Gastroesophageal sphincter (tissue), 4 donors: ENCODE measurements around the gene CASP12. TPM values are rescaled to one million over a fixed set of nuclear protein-coding genes. Genes with fewer than 3 reads are reported as not detected.
A peak's percentile ranks its signal among the peaks of the same experiment; 100 is the strongest.
"Not testable (repeated sequence)": the region's sequence is repeated elsewhere in the genome, so short reads cannot be mapped to it uniquely, and the experiment has no call there.

Experiments used
- ATAC-seq: fragments of 150-250 bp; one replicate; pipeline ENCODE4 v1.9.1; 2016; ENCODE audit warnings: mild to moderate bottlenecking, moderate library complexity
- H3K27ac ChIP-seq, 4 donors: fragments of 200-600 bp; sonication (generic) in 3 of 4; 1 replicate in 3 of 4; 2 replicates in 1 of 4; pipeline ENCODE4 v1.5.1; 2016 to 2019
- H3K27me3 ChIP-seq: fragments of 200-600 bp; sonication (generic); one replicate; pipeline ENCODE4 v1.5.1; 2019
- H3K36me3 ChIP-seq, 2 donors: fragments of 200-600 bp; sonication (generic); one replicate each; pipeline ENCODE4 v1.5.1; 2019; ENCODE audit warnings: control low read depth in 1 of 2
- H3K4me1 ChIP-seq, 3 donors: fragments of 200-600 bp; sonication (generic); 1 replicate in 2 of 3; 2 replicates in 1 of 3; pipeline ENCODE4 v1.5.1; 2016 to 2019; ENCODE audit warnings: control low read depth in 2 of 3
- H3K4me3 ChIP-seq, 2 donors: fragments of 200-600 bp; sonication (generic); one replicate each; pipeline ENCODE4 v1.5.1; 2019; ENCODE audit warnings: mild to moderate bottlenecking in 1 of 2, moderate library complexity in 1 of 2
- H3K9me3 ChIP-seq, 3 donors: fragments of 200-600 bp; sonication (generic); one replicate each; pipeline ENCODE4 v1.5.1; 2017 to 2019; ENCODE audit warnings: control low read depth in 2 of 3
- EP300 ChIP-seq: sonication (generic); formaldehyde crosslinking; IDR thresholded peaks from one replicate; pipeline ENCODE4 v1.6.1; 2017; ENCODE audit warnings: antibody characterized with exemption, mild to moderate bottlenecking
- POLR2A ChIP-seq, 2 donors: fragments of 450-650 bp; IDR thresholded peaks; one replicate each; pipeline ENCODE4 v1.6.1; 2017; ENCODE audit warnings: antibody characterized with exemption in 2 of 2, mild to moderate bottlenecking in 2 of 2, moderate library complexity in 1 of 2
- POLR2AphosphoS5 ChIP-seq: sonication (generic); formaldehyde crosslinking; IDR thresholded peaks from one replicate; pipeline ENCODE4 v1.6.1; 2017; ENCODE audit warnings: antibody characterized with exemption
- WGBS, 2 donors: methylation state at CpG; one replicate each; pipeline ENCODE4 v1.1.5; 2018; ENCODE audit warnings: low coverage in 1 of 2; 5-methylcytosine and 5-hydroxymethylcytosine counted together
- total RNA-seq, 4 donors: library from RNA; depleted of rRNA; stranded (reverse); fragments of >200 nt; gene quantifications; one replicate each; pipeline ENCODE4 v1.1.0, GENCODE V29; 2016
- TF ChIP-seq, protein P1 (sequence below), 4 experiments: fragments of 200-600 bp in 2 of 4; fragments of 450-650 bp in 2 of 4; sonication (generic) in 1 of 4; IDR thresholded peaks; one replicate each; pipeline ENCODE4 v1.5.1; 2017 to 2019; ENCODE audit warnings: antibody characterized with exemption in 4 of 4, mild to moderate bottlenecking in 2 of 4, moderate library complexity in 2 of 4

Gene CASP12
- total RNA-seq, result 1 to 10 TPM; 1.2 to 8.9 (median 2.2) TPM

DNA sequence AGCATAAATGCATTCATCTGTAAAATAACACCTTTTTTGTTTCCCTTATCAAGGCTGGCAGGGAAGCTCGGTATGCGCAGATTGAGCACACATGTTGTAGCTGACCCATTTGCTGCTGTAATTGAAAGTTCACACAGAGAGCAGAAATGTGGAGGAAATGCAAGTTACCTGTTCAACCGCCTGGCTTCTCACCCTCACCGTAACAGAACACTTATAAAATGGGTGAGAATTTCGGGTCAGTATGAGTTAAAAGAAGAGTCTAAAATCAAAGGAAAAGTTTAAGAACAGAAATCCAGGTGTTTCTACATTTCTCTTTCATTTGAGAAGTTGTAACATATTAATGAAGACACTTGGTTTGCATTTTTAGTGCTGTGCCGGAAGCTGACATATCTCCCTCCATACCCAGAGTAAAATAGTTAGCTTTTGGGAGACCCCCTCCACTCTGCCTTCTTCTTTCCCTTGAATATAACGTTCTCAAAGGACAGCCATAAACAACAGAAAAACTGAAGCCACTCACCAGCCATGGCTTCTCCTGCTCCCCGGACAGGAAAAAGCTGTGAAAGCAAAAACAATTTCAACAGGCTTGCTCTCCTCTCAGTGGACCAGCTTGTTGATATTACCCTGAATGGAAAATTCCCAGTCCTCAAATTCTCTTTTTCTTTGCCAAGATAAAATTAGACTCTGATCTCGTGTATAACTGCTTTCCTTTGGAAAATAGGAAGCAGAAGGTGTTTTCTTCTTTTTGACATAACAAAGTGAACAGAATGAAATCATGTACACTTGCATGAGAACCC, at the start of gene CASP12:
Gene CASP12 (minus strand): TSS at position 570 of the 794 bp plus-strand sequence.
- 27 to 42% methylated on average over 8 to 9 of the region's 9 CpGs for WGBS, 2 donors

DNA sequence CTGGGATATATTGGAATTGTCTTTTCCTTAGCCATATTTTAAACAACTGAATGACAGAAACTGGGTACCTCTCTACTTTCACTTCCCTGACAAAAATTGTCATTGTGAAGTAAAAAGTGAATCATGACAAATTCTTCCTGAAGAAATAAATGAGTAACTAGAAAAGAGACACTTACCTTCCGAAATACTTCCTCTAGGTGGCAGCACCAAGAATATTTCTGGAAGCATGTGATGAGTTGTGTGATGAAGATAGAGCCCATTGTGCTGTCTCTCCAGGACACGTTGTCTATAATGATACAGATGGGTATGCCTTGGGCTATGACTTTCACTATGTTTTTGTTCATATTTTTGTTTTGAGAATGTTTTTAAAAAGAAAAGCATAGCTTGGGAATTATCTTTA, 48.6 kb upstream of the CASP12 start:
- Histone ChIP-seq H3K9me3 (no peaks in the 10 kb centered on the region), H3K36me3 (peaks cover 0 to 70% of the 10 kb centered on the region in 2 donors), H3K4me1 (no peaks in the 10 kb centered on the region), H3K4me3 (no peak overlapping the region), H3K27ac (no peak overlapping the region), H3K27me3 (no peaks in the 10 kb centered on the region)
- WGBS, 2 donors, result 24 to 27% methylated on average over 2 of the region's 2 CpGs
- ATAC-seq, result no peak
- TF ChIP-seq, protein P1, sequence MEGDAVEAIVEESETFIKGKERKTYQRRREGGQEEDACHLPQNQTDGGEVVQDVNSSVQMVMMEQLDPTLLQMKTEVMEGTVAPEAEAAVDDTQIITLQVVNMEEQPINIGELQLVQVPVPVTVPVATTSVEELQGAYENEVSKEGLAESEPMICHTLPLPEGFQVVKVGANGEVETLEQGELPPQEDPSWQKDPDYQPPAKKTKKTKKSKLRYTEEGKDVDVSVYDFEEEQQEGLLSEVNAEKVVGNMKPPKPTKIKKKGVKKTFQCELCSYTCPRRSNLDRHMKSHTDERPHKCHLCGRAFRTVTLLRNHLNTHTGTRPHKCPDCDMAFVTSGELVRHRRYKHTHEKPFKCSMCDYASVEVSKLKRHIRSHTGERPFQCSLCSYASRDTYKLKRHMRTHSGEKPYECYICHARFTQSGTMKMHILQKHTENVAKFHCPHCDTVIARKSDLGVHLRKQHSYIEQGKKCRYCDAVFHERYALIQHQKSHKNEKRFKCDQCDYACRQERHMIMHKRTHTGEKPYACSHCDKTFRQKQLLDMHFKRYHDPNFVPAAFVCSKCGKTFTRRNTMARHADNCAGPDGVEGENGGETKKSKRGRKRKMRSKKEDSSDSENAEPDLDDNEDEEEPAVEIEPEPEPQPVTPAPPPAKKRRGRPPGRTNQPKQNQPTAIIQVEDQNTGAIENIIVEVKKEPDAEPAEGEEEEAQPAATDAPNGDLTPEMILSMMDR (IDR thresholded peaks at IDR 0.05), result peak; percentile 19 to 52 (median 39)
- TF ChIP-seq POLR2A (IDR thresholded peaks at IDR 0.05), result no peak

More for the DNA sequence above, at the start of gene CASP12:
- peak; percentile 13 for TF ChIP-seq POLR2AphosphoS5
- TF ChIP-seq POLR2A (IDR thresholded peaks at IDR 0.05), result no peak
- peak; percentile 70 for ATAC-seq
- H3K27ac ChIP-seq, result peak within 1 kb of the TSS; percentile 76 to 83 (median 80)
- H3K4me3 ChIP-seq, result peak within 1 kb of the TSS; percentile 44 to 57
- H3K4me1 ChIP-seq, result peaks cover 0 to 63% (median 15%) of the 10 kb centered on the region in 3 donors
- H3K9me3 ChIP-seq, result no peaks in the 10 kb centered on the region
- H3K36me3 ChIP-seq, result peaks cover 0 to 6% of the 10 kb centered on the region in 2 donors
- H3K27me3 ChIP-seq, result no peaks in the 10 kb centered on the region

DNA sequence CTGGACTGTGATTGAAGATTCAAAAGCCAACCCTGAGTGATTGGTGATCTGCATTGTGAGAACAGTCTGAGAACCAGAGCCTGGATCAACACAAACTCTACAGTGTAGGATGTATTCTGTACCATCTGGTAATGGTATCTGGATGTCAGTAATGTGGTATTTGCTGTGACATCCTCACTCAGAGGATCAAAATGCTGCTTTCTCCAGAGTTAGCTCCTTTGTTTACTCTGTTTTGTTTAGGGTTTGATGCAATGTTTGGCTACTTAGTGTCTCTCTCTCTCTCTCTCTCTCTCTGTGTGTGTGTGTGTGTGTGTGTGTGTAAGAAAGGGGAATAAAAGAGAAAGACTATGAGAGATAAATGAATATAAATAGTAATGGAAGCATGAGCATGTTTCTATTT, 45.8 kb upstream of the CASP12 start:
- H3K9me3 ChIP-seq, result no peaks in the 10 kb centered on the region
- TF ChIP-seq POLR2A (IDR thresholded peaks at IDR 0.05), result no peak
- H3K36me3 ChIP-seq, result peaks cover 0 to 41% of the 10 kb centered on the region in 2 donors
- no peaks in the 10 kb centered on the region for H3K4me1 ChIP-seq
- no peak overlapping the region for H3K4me3 ChIP-seq
- H3K27me3 ChIP-seq, result no peaks in the 10 kb centered on the region
- no peak overlapping the region for H3K27ac ChIP-seq
- ATAC-seq, result no peak

DNA sequence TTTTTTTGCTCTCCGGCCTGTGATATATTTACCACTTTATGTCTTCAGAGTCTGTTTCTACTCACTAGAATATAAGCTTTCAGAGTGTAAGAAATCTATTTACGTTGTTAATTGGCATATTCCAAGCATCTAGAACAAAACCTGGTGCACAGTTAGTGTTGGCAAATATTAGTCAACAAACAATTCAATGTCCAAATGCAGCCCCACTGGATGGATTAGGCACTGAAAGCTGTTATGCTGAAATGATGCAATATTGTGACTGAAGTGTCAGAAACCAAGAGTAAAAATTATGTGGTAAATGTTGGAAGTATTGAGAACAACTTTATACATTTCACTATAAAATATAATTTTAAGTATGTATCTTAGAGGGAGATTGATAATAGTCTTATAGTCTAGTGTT, 45.3 kb upstream of the CASP12 start:
- Histone ChIP-seq H3K9me3 (no peaks in the 10 kb centered on the region), H3K4me3 (no peak overlapping the region), H3K4me1 (no peaks in the 10 kb centered on the region), H3K36me3 (peaks cover 0 to 36% of the 10 kb centered on the region in 2 donors), H3K27me3 (no peaks in the 10 kb centered on the region), H3K27ac (no peak overlapping the region)
- TF ChIP-seq POLR2A (IDR thresholded peaks at IDR 0.05) (no peak), POLR2AphosphoS5 (no peak), EP300 (no peak)
- TF ChIP-seq, protein P1 (IDR thresholded peaks at IDR 0.05), result no peak
- WGBS, 2 donors, result 0 to 33% methylated on average over 1 to 2 of the region's 2 CpGs
- no peak for ATAC-seq

DNA sequence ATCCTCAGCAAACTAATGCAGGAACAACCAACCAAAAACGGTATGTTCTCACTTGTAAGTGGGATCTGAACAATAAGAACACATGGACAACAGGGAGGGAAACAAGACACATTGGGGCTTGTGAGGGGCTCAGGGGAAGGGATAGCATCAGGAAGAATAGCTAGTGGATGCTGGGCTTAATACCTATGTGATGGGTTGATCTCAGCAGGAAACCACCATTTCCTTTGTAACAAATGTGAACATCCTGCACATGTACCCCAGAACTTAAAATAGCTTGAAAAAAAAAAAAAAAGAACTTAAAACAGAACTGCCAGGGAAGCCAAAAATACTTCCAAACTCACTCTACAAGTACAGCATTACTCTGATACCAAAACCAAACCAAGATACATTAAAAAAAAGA, 36.3 kb upstream of the CASP12 start:
- Histone ChIP-seq H3K9me3 (peaks cover 0 to 6% (median 0%) of the 10 kb centered on the region in 3 donors), H3K27me3 (no peaks in the 10 kb centered on the region), H3K36me3 (no peaks in the 10 kb centered on the region), H3K4me3 (no peak overlapping the region), H3K27ac (no peak overlapping the region), H3K4me1 (no peaks in the 10 kb centered on the region)
- ATAC-seq, result no peak
- TF ChIP-seq POLR2AphosphoS5 (no peak), EP300 (no peak), POLR2A (IDR thresholded peaks at IDR 0.05) (no peak)
- TF ChIP-seq, protein P1 (IDR thresholded peaks at IDR 0.05), result no peak
- WGBS, 2 donors, result 53 to 82% methylated on average over 1 of the region's 1 CpG

DNA sequence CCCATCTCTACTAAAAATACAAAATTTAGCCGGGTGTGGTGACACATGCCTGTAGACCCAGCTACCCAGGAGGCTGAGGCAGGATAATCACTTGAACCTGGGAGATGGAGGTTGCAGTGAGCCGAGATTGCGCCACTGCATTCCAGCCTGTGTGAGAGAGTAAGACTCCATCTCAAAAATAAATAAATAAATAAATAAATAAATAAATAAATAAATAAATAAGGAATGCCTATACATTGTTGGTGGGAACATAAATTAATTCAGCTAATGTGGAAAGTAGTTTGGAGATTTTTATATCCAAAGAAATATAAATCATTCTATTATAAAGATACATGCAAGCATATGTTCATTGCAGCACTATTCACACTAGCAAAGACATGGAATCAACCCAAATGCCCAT, 35.8 kb upstream of the CASP12 start:
- H3K4me3 ChIP-seq, H3K4me1 ChIP-seq, ATAC-seq, H3K27ac ChIP-seq, H3K36me3 ChIP-seq, H3K27me3 ChIP-seq, H3K9me3 ChIP-seq: not testable (repeated sequence)
- WGBS, 2 donors, result 90% methylated on average over 3 of the region's 3 CpGs; no CpG with 5 or more reads in 1 of the 2 donors
